ENCODE data around the gene PCDHGA6.
"Not testable (repeated sequence)": the region's sequence is repeated elsewhere in the genome, so short reads cannot be mapped to it uniquely, and the experiment has no call there.

Gene PCDHGA6

GRCh38 chr5:141402553-141403243 lies 29.0 kb downstream of the PCDHGA6 start, which contains the start of gene PCDHGA9:
TSS of gene PCDHGA9 (plus strand) at chr5:141402778. CDS start at chr5:141402953, 175 bp downstream.
- no peak within 1 kb of the TSS for H3K27ac ChIP-seq (ENCODE audit: low read length)
- H3K4me3 ChIP-seq (ENCODE audit: low read length), result no peak within 1 kb of the TSS
- H3K9ac ChIP-seq (ENCODE audit: low read length), result no peak within 1 kb of the TSS
- no peaks in the 10 kb centered on the region for H3K4me1 ChIP-seq (ENCODE audit: control insufficient read depth, low read depth, low read length)
- no peaks in the 10 kb centered on the region for H3K36me3 ChIP-seq (ENCODE audit: control insufficient read depth, low read depth, low read length)
- H3K9me3 ChIP-seq (ENCODE audit: control insufficient read depth, low read depth, low read length), result peaks cover 14% of the 10 kb centered on the region
- H3K27me3 ChIP-seq (ENCODE audit: control insufficient read depth, insufficient read depth, low read length), result no peaks in the 10 kb centered on the region

- H3K36me3 ChIP-seq (ENCODE audit: control insufficient read depth, low read depth, low read length), result no peaks in the 10 kb centered on the region
These were observed 29.7 kb downstream of the PCDHGA6 start for GRCh38 chr5:141403387-141403786.

GRCh38 chr5:141407790-141408505 lies 34.3 kb downstream of the PCDHGA6 start, which contains the start of gene PCDHGB6:
TSS of gene PCDHGB6 (plus strand) at chr5:141408021. CDS start at chr5:141408203, 182 bp downstream.
- Histone ChIP-seq H3K27me3 (ENCODE audit: control insufficient read depth, insufficient read depth, low read length) (peaks cover 11% of the 10 kb centered on the region), H3K4me3 (ENCODE audit: low read length) (peak within 1 kb of the TSS; percentile 71), H3K9ac (ENCODE audit: low read length) (peak within 1 kb of the TSS; percentile 69)
- not testable (repeated sequence) for H3K4me1 ChIP-seq (ENCODE audit: control insufficient read depth, low read depth, low read length); H3K27ac ChIP-seq (ENCODE audit: low read length); H3K9me3 ChIP-seq (ENCODE audit: control insufficient read depth, low read depth, low read length); H3K36me3 ChIP-seq (ENCODE audit: control insufficient read depth, low read depth, low read length)

More at GRCh38 chr5:141403387-141403786, 29.7 kb downstream of the PCDHGA6 start:
- H3K4me1 ChIP-seq (ENCODE audit: control insufficient read depth, low read depth, low read length), result no peaks in the 10 kb centered on the region
- H3K27ac ChIP-seq (ENCODE audit: low read length), result no peak overlapping the region
- H3K9ac ChIP-seq (ENCODE audit: low read length), result no peak overlapping the region
- no peaks in the 10 kb centered on the region for H3K27me3 ChIP-seq (ENCODE audit: control insufficient read depth, insufficient read depth, low read length)
- H3K9me3 ChIP-seq (ENCODE audit: control insufficient read depth, low read depth, low read length), result peaks cover 14% of the 10 kb centered on the region
- no peak overlapping the region for H3K4me3 ChIP-seq (ENCODE audit: low read length)

GRCh38 chr5:141409598-141410306 lies 36.1 kb downstream of the PCDHGA6 start:
- Histone ChIP-seq H3K36me3 (ENCODE audit: control insufficient read depth, low read depth, low read length) (no peaks in the 10 kb centered on the region), H3K9ac (ENCODE audit: low read length) (no peak overlapping the region), H3K4me3 (ENCODE audit: low read length) (no peak overlapping the region), H3K4me1 (ENCODE audit: control insufficient read depth, low read depth, low read length) (no peaks in the 10 kb centered on the region), H3K27me3 (ENCODE audit: control insufficient read depth, insufficient read depth, low read length) (peaks cover 11% of the 10 kb centered on the region), H3K9me3 (ENCODE audit: control insufficient read depth, low read depth, low read length) (peaks cover 6% of the 10 kb centered on the region), H3K27ac (ENCODE audit: low read length) (no peak overlapping the region)

GRCh38 chr5:141411575-141411974 lies 37.9 kb downstream of the PCDHGA6 start:
- Histone ChIP-seq H3K36me3 (ENCODE audit: control insufficient read depth, low read depth, low read length) (no peaks in the 10 kb centered on the region), H3K27ac (ENCODE audit: low read length) (no peak overlapping the region), H3K27me3 (ENCODE audit: control insufficient read depth, insufficient read depth, low read length) (peaks cover 11% of the 10 kb centered on the region), H3K9me3 (ENCODE audit: control insufficient read depth, low read depth, low read length) (peaks cover 6% of the 10 kb centered on the region), H3K4me1 (ENCODE audit: control insufficient read depth, low read depth, low read length) (no peaks in the 10 kb centered on the region), H3K9ac (ENCODE audit: low read length) (no peak overlapping the region), H3K4me3 (ENCODE audit: low read length) (no peak overlapping the region)

- Histone ChIP-seq H3K9ac (ENCODE audit: low read length) (peak within 1 kb of the TSS; percentile 17), H3K9me3 (ENCODE audit: control insufficient read depth, low read depth, low read length) (peaks cover 6% of the 10 kb centered on the region), H3K27me3 (ENCODE audit: control insufficient read depth, insufficient read depth, low read length) (peaks cover 11% of the 10 kb centered on the region), H3K4me3 (ENCODE audit: low read length) (peak within 1 kb of the TSS; percentile 28), H3K36me3 (ENCODE audit: control insufficient read depth, low read depth, low read length) (no peaks in the 10 kb centered on the region), H3K27ac (ENCODE audit: low read length) (no peak within 1 kb of the TSS), H3K4me1 (ENCODE audit: control insufficient read depth, low read depth, low read length) (no peaks in the 10 kb centered on the region)
These were observed 39.3 kb downstream of the PCDHGA6 start, which contains the start of gene PCDHGA10 for GRCh38 chr5:141412854-141413539. TSS of gene PCDHGA10 (plus strand) at chr5:141412987. CDS start at chr5:141413176, 189 bp downstream.

GRCh38 chr5:141413540-141414069 lies 39.9 kb downstream of the PCDHGA6 start:
- peaks cover 14% of the 10 kb centered on the region for H3K27me3 ChIP-seq (ENCODE audit: control insufficient read depth, insufficient read depth, low read length)
- H3K4me1 ChIP-seq (ENCODE audit: control insufficient read depth, low read depth, low read length), result no peaks in the 10 kb centered on the region
- no peak overlapping the region for H3K9ac ChIP-seq (ENCODE audit: low read length)
- H3K9me3 ChIP-seq (ENCODE audit: control insufficient read depth, low read depth, low read length), result peaks cover 12% of the 10 kb centered on the region
- H3K4me3 ChIP-seq (ENCODE audit: low read length), result no peak overlapping the region
- no peaks in the 10 kb centered on the region for H3K36me3 ChIP-seq (ENCODE audit: control insufficient read depth, low read depth, low read length)
- H3K27ac ChIP-seq (ENCODE audit: low read length), result no peak overlapping the region

- H3K9me3 ChIP-seq (ENCODE audit: control insufficient read depth, low read depth, low read length), result peaks cover 16% of the 10 kb centered on the region
- not testable (repeated sequence) for H3K4me3 ChIP-seq (ENCODE audit: low read length); H3K4me1 ChIP-seq (ENCODE audit: control insufficient read depth, low read depth, low read length); H3K27me3 ChIP-seq (ENCODE audit: control insufficient read depth, insufficient read depth, low read length); H3K9ac ChIP-seq (ENCODE audit: low read length); H3K27ac ChIP-seq (ENCODE audit: low read length); H3K36me3 ChIP-seq (ENCODE audit: control insufficient read depth, low read depth, low read length)
These were observed 41.0 kb downstream of the PCDHGA6 start for GRCh38 chr5:141414548-141415274.

GRCh38 chr5:141415275-141415618 lies 41.6 kb downstream of the PCDHGA6 start:
- not testable (repeated sequence) for H3K27ac ChIP-seq (ENCODE audit: low read length); H3K4me3 ChIP-seq (ENCODE audit: low read length); H3K36me3 ChIP-seq (ENCODE audit: control insufficient read depth, low read depth, low read length); H3K27me3 ChIP-seq (ENCODE audit: control insufficient read depth, insufficient read depth, low read length); H3K9ac ChIP-seq (ENCODE audit: low read length); H3K4me1 ChIP-seq (ENCODE audit: control insufficient read depth, low read depth, low read length)
- H3K9me3 ChIP-seq (ENCODE audit: control insufficient read depth, low read depth, low read length), result peaks cover 20% of the 10 kb centered on the region

GRCh38 chr5:141417494-141418172 lies 43.9 kb downstream of the PCDHGA6 start, which contains the start of gene PCDHGB7:
TSS of gene PCDHGB7 (plus strand) at chr5:141417677. CDS start at chr5:141417860, 183 bp downstream.
- Histone ChIP-seq H3K9me3 (ENCODE audit: control insufficient read depth, low read depth, low read length) (peaks cover 38% of the 10 kb centered on the region), H3K4me3 (ENCODE audit: low read length) (peak within 1 kb of the TSS; percentile 73)

More at GRCh38 chr5:141417494-141418172, 43.9 kb downstream of the PCDHGA6 start, which contains the start of gene PCDHGB7:
- not testable (repeated sequence) for H3K36me3 ChIP-seq (ENCODE audit: control insufficient read depth, low read depth, low read length); H3K27me3 ChIP-seq (ENCODE audit: control insufficient read depth, insufficient read depth, low read length); H3K4me1 ChIP-seq (ENCODE audit: control insufficient read depth, low read depth, low read length); H3K27ac ChIP-seq (ENCODE audit: low read length)
- H3K9ac ChIP-seq (ENCODE audit: low read length), result peak within 1 kb of the TSS; percentile 73

Measured in iPS-18a (cell line).